GM23338 (cell line): ENCODE results near the gene HECTD1. TPM values are rescaled to one million over a fixed set of nuclear protein-coding genes. Genes with fewer than 3 reads are reported as not detected.

Source experiments
- ATAC-seq: fragments of 200-7000 bp; cut with Tn5 transposase; 3 replicates; pipeline ENCODE4 v1.9.1; 2020
- DNase-seq: peaks from one replicate; pipeline ENCODE4 v3.0.0-alpha.2; 2015; ENCODE audit warnings: low spot score
- H2AFZ ChIP-seq: fragments of 200-600 bp; sonication (generic); 2 replicates; pipeline ENCODE4 v1.8.0; 2016; ENCODE audit warnings: antibody characterized with exemption, mild to moderate bottlenecking, moderate library complexity
- H3F3A ChIP-seq: fragments of 200-600 bp; sonication (generic); replicated peaks from 2 replicates; pipeline ENCODE4 v1.8.0; 2017; ENCODE audit warnings: antibody characterized with exemption, mixed run types, low read depth
- H3K27ac ChIP-seq: fragments of 200-600 bp; sonication (generic); 2 replicates; pipeline ENCODE4 v1.6.1; 2016; ENCODE audit warnings: low read depth
- H3K27me3 ChIP-seq: fragments of 200-600 bp; sonication (generic); 2 replicates; pipeline ENCODE4 v1.8.0; 2016; ENCODE audit warnings: mild to moderate bottlenecking, mixed run types, moderate library complexity; ENCODE audit not compliant: insufficient read depth
- H3K36me3 ChIP-seq: fragments of 200-600 bp; sonication (generic); 2 replicates; pipeline ENCODE4 v1.8.0; 2016; ENCODE audit warnings: mild to moderate bottlenecking; ENCODE audit not compliant: insufficient read depth
- H3K4me1 ChIP-seq: fragments of 200-600 bp; sonication (generic); 2 replicates; pipeline ENCODE4 v1.8.0; 2016; ENCODE audit warnings: mild to moderate bottlenecking, moderate library complexity; ENCODE audit not compliant: insufficient read depth
- H3K4me2 ChIP-seq: fragments of 200-600 bp; sonication (generic); 2 replicates; pipeline ENCODE4 v1.7.1; 2017; ENCODE audit warnings: mixed run types
- H3K4me3 ChIP-seq: fragments of 200-600 bp; sonication (generic); 2 replicates; pipeline ENCODE4 v1.6.1; 2016; ENCODE audit warnings: mixed run types
- H3K79me2 ChIP-seq: fragments of 200-600 bp; sonication (generic); replicated peaks from 2 replicates; pipeline ENCODE4 v1.8.0; 2017; ENCODE audit warnings: mild to moderate bottlenecking; ENCODE audit not compliant: insufficient read depth
- H3K9me2 ChIP-seq: fragments of 200-600 bp; sonication (generic); 2 replicates; pipeline ENCODE4 v1.8.0; 2017; ENCODE audit not compliant: insufficient read depth
- H4K20me1 ChIP-seq: fragments of 200-600 bp; sonication (generic); replicated peaks from 2 replicates; pipeline ENCODE4 v1.8.0; 2017; ENCODE audit warnings: mild to moderate bottlenecking; ENCODE audit not compliant: insufficient read depth
- H3K27ac Mint-ChIP-seq: 2 replicates; pipeline ENCODE4 v1.8.0; 2020; ENCODE audit warnings: inconsistent platforms, mild to moderate bottlenecking, moderate library complexity, mixed read lengths
- H3K27me3 Mint-ChIP-seq: 3 replicates; pipeline ENCODE4 v1.8.0; 2022; ENCODE audit warnings: low read depth, mild to moderate bottlenecking, moderate library complexity, mixed read lengths, inconsistent platforms; ENCODE audit not compliant: insufficient read depth, poor library complexity
- H3K36me3 Mint-ChIP-seq: 3 replicates; pipeline ENCODE4 v1.8.0; 2021; ENCODE audit warnings: low read depth, mild to moderate bottlenecking, inconsistent platforms, moderate library complexity, mixed read lengths
- H3K4me1 Mint-ChIP-seq: 3 replicates; pipeline ENCODE4 v1.8.0; 2020; ENCODE audit warnings: mild to moderate bottlenecking, inconsistent platforms, mixed read lengths
- H3K4me3 Mint-ChIP-seq: 3 replicates; pipeline ENCODE4 v1.8.0; 2021; ENCODE audit warnings: moderate library complexity, mild to moderate bottlenecking, inconsistent platforms, mixed read lengths
- H3K9me3 Mint-ChIP-seq: 3 replicates; pipeline ENCODE4 v1.8.0; 2020; ENCODE audit warnings: moderate library complexity, mild to moderate bottlenecking, inconsistent platforms, mixed read lengths
- CREB1 ChIP-seq: fragments of 250-450 bp; sonication (Bioruptor Pico); IDR thresholded peaks from 2 replicates; pipeline ENCODE4 v1.5.0; 2020; ENCODE audit warnings: low read depth, mild to moderate bottlenecking, moderate library complexity
- CTCF ChIP-seq, 2 experiments: fragments of 200-600 bp in 1 of 2; sonication (generic) in 1 of 2; conservative IDR thresholded peaks; 2 replicates each; pipeline versions ENCODE4 v1.5.1 to v1.6.1; 2016 to 2017; ENCODE audit warnings: antibody characterized with exemption in 2 of 2, low read depth in 2 of 2, mild to moderate bottlenecking in 2 of 2, moderate library complexity in 1 of 2
- EZH2 ChIP-seq: fragments of 200-600 bp; sonication (generic); IDR thresholded peaks from one replicate; pipeline ENCODE4 v1.8.0; 2017; ENCODE audit warnings: antibody characterized with exemption, mild to moderate bottlenecking, low read depth; ENCODE audit not compliant: unreplicated experiment
- EZH2phosphoT487 ChIP-seq: fragments of 200-600 bp; sonication (generic); IDR thresholded peaks from one replicate; pipeline ENCODE4 v1.8.1; 2018; ENCODE audit warnings: antibody characterized with exemption; ENCODE audit not compliant: unreplicated experiment
- JUNB ChIP-seq: IDR thresholded peaks from one replicate; pipeline ENCODE4 v1.6.1; 2016; ENCODE audit warnings: antibody characterized with exemption; ENCODE audit not compliant: unreplicated experiment
- NANOG ChIP-seq: IDR thresholded peaks from 2 replicates; pipeline ENCODE4 v1.6.1; 2016; ENCODE audit warnings: antibody characterized with exemption, borderline replicate concordance
- POLR2AphosphoS5 ChIP-seq: IDR thresholded peaks from 2 replicates; pipeline ENCODE4 v1.6.1; 2016; ENCODE audit warnings: antibody characterized with exemption, low read depth
- REST ChIP-seq: IDR thresholded peaks from one replicate; pipeline ENCODE4 v1.6.1; 2018; ENCODE audit warnings: antibody characterized with exemption; ENCODE audit not compliant: unreplicated experiment
- STAT1 ChIP-seq: IDR thresholded peaks from one replicate; pipeline ENCODE4 v1.6.1; 2016; ENCODE audit warnings: antibody characterized with exemption; ENCODE audit not compliant: unreplicated experiment
- ZNF114 ChIP-seq: fragments of 250-450 bp; sonication (Bioruptor Pico); IDR thresholded peaks from 2 replicates; pipeline ENCODE4 v1.5.0; 2020; ENCODE audit warnings: mild to moderate bottlenecking, moderate library complexity
- ZNF331 ChIP-seq: fragments of 250-450 bp; sonication (Bioruptor Pico); IDR thresholded peaks from 2 replicates; pipeline ENCODE4 v1.5.0; 2020; ENCODE audit warnings: low read depth, mild to moderate bottlenecking, moderate library complexity
- polyA plus RNA-seq: library from polyadenylated mRNA; unstranded; fragments of >200 nt; fragmentation: Nextera tagmentation; extraction: Ambion mirVana; gene quantifications from 2 replicates; pipeline ENCODE4 v1.2.1, GENCODE V29; 2016
- total RNA-seq: library from RNA; depleted of rRNA; stranded (reverse); fragments of >200 nt; shearing (Covaris generic); gene quantifications from 2 replicates; pipeline ENCODE4 v1.2.3, GENCODE V29; 2014
- TF ChIP-seq, protein P1 (sequence below): IDR thresholded peaks from 2 replicates; pipeline ENCODE4 v1.6.1; 2016; ENCODE audit warnings: antibody characterized with exemption
- TF ChIP-seq, protein P2 (sequence below): fragments of 250-450 bp; sonication (Bioruptor Pico); IDR thresholded peaks from 2 replicates; pipeline ENCODE4 v1.5.0; 2020; ENCODE audit warnings: mild to moderate bottlenecking, moderate library complexity

Gene HECTD1
- total and polyA plus RNA-seq, 2 experiments from 2014 or later: 42.1 to 132 TPM

GRCh38 chr14:31069343-31069742 lies 138.2 kb downstream of the HECTD1 start:
- no peak for TF ChIP-seq EZH2phosphoT487
- TF ChIP-seq JUNB: no peak
- TF ChIP-seq POLR2AphosphoS5: no peak
- TF ChIP-seq, protein P1, sequence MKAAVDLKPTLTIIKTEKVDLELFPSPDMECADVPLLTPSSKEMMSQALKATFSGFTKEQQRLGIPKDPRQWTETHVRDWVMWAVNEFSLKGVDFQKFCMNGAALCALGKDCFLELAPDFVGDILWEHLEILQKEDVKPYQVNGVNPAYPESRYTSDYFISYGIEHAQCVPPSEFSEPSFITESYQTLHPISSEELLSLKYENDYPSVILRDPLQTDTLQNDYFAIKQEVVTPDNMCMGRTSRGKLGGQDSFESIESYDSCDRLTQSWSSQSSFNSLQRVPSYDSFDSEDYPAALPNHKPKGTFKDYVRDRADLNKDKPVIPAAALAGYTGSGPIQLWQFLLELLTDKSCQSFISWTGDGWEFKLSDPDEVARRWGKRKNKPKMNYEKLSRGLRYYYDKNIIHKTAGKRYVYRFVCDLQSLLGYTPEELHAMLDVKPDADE: no peak
- no peak for TF ChIP-seq NANOG
- no peak for TF ChIP-seq REST
- TF ChIP-seq CREB1 (CRISPR knock-in tag): no peak
- no peak for TF ChIP-seq ZNF114
- no peak for TF ChIP-seq ZNF331
- no peak for TF ChIP-seq STAT1
- TF ChIP-seq CTCF (conservative IDR thresholded peaks at IDR 0.05; ENCODE audit: low read depth in 2 of 2): no peak
- TF ChIP-seq, protein P2, sequence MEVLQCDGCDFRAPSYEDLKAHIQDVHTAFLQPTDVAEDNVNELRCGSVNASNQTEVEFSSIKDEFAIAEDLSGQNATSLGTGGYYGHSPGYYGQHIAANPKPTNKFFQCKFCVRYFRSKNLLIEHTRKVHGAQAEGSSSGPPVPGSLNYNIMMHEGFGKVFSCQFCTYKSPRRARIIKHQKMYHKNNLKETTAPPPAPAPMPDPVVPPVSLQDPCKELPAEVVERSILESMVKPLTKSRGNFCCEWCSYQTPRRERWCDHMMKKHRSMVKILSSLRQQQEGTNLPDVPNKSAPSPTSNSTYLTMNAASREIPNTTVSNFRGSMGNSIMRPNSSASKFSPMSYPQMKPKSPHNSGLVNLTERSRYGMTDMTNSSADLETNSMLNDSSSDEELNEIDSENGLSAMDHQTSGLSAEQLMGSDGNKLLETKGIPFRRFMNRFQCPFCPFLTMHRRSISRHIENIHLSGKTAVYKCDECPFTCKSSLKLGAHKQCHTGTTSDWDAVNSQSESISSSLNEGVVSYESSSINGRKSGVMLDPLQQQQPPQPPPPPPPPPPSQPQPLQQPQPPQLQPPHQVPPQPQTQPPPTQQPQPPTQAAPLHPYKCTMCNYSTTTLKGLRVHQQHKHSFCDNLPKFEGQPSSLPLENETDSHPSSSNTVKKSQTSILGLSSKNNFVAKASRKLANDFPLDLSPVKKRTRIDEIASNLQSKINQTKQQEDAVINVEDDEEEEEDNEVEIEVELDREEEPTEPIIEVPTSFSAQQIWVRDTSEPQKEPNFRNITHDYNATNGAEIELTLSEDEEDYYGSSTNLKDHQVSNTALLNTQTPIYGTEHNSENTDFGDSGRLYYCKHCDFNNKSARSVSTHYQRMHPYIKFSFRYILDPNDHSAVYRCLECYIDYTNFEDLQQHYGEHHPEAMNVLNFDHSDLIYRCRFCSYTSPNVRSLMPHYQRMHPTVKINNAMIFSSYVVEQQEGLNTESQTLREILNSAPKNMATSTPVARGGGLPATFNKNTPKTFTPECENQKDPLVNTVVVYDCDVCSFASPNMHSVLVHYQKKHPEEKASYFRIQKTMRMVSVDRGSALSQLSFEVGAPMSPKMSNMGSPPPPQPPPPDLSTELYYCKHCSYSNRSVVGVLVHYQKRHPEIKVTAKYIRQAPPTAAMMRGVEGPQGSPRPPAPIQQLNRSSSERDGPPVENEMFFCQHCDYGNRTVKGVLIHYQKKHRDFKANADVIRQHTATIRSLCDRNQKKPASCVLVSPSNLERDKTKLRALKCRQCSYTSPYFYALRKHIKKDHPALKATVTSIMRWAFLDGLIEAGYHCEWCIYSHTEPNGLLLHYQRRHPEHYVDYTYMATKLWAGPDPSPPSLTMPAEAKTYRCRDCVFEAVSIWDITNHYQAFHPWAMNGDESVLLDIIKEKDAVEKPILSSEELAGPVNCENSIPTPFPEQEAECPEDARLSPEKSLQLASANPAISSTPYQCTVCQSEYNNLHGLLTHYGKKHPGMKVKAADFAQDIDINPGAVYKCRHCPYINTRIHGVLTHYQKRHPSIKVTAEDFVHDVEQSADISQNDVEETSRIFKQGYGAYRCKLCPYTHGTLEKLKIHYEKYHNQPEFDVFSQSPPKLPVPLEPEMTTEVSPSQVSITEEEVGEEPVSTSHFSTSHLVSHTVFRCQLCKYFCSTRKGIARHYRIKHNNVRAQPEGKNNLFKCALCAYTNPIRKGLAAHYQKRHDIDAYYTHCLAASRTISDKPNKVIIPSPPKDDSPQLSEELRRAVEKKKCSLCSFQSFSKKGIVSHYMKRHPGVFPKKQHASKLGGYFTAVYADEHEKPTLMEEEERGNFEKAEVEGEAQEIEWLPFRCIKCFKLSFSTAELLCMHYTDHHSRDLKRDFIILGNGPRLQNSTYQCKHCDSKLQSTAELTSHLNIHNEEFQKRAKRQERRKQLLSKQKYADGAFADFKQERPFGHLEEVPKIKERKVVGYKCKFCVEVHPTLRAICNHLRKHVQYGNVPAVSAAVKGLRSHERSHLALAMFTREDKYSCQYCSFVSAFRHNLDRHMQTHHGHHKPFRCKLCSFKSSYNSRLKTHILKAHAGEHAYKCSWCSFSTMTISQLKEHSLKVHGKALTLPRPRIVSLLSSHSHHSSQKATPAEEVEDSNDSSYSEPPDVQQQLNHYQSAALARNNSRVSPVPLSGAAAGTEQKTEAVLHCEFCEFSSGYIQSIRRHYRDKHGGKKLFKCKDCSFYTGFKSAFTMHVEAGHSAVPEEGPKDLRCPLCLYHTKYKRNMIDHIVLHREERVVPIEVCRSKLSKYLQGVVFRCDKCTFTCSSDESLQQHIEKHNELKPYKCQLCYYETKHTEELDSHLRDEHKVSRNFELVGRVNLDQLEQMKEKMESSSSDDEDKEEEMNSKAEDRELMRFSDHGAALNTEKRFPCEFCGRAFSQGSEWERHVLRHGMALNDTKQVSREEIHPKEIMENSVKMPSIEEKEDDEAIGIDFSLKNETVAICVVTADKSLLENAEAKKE (CRISPR knock-in tag): no peak
- no peak for TF ChIP-seq EZH2
- no peak overlapping the region for H3K4me2 ChIP-seq
- no peak overlapping the region for H3K4me3 ChIP-seq
- no peaks in the 10 kb centered on the region for H3K4me1 Mint-ChIP-seq
- no peaks in the 10 kb centered on the region for H3F3A ChIP-seq
- H3K4me1 ChIP-seq: no peaks in the 10 kb centered on the region
- H3K9me2 ChIP-seq: no peaks in the 10 kb centered on the region; the same call in 1 of the 2 replicates
- H3K27ac Mint-ChIP-seq: no peak overlapping the region
- no peaks in the 10 kb centered on the region for H3K36me3 ChIP-seq
- no peaks in the 10 kb centered on the region for H4K20me1 ChIP-seq
- ATAC-seq: no peak
- no peaks in the 10 kb centered on the region for H3K79me2 ChIP-seq
- no peak overlapping the region for H3K27ac ChIP-seq
- H3K36me3 Mint-ChIP-seq: peaks cover 9% of the 10 kb centered on the region
- no peaks in the 10 kb centered on the region for H3K27me3 ChIP-seq
- no peak overlapping the region for H2AFZ ChIP-seq
- H3K4me3 Mint-ChIP-seq: no peak overlapping the region
- no peaks in the 10 kb centered on the region for H3K27me3 Mint-ChIP-seq
- no peaks in the 10 kb centered on the region for H3K9me3 Mint-ChIP-seq
- no peak for DNase-seq
